PC-9 (cell line): ENCODE results near the gene BAIAP2L2.

Experiments used
- CTCF ChIP-seq: fragments of 200-600 bp; sonication (generic); conservative IDR thresholded peaks from 2 replicates; pipeline ENCODE4 v1.6.1; 2017; ENCODE audit warnings: mixed run types, antibody characterized with exemption, mild to moderate bottlenecking, moderate library complexity
- EZH2 ChIP-seq: fragments of 200-600 bp; sonication (generic); IDR thresholded peaks from 2 replicates; pipeline ENCODE4 v1.8.0; 2017; ENCODE audit warnings: antibody characterized with exemption, low read depth

GRCh38 chr22:38127869-38128268 lies 17.4 kb upstream of the BAIAP2L2 start:
- no peak for TF ChIP-seq CTCF
- TF ChIP-seq EZH2: no peak
